Hepatocyte (in vitro differentiated cells): ENCODE data around the gene NSUN6. TPM values are rescaled to one million over a fixed set of nuclear protein-coding genes. Genes with fewer than 3 reads are reported as not detected.

Experiments used
- DNase-seq: peaks from one replicate; pipeline ENCODE4 v3.0.0-alpha.2; 2016; ENCODE audit warnings: low spot score
- H2AFZ ChIP-seq: fragments of 200-600 bp; sonication (generic); 2 replicates; pipeline ENCODE4 v1.6.0; 2016; ENCODE audit warnings: antibody characterized with exemption, mild to moderate bottlenecking
- H3K27ac ChIP-seq: fragments of 200-600 bp; sonication (generic); 2 replicates; pipeline ENCODE4 v1.5.1; 2016; ENCODE audit warnings: mild to moderate bottlenecking
- H3K27me3 ChIP-seq: fragments of 200-600 bp; sonication (generic); 2 replicates; pipeline ENCODE4 v1.6.1; 2016
- H3K36me3 ChIP-seq: fragments of 200-600 bp; sonication (generic); replicated peaks from 2 replicates; pipeline ENCODE4 v1.5.1; 2016; ENCODE audit warnings: low read depth; ENCODE audit not compliant: insufficient read depth
- H3K4me1 ChIP-seq: fragments of 200-600 bp; sonication (generic); 2 replicates; pipeline ENCODE4 v1.5.1; 2016; ENCODE audit warnings: mild to moderate bottlenecking, moderate library complexity; ENCODE audit not compliant: insufficient read depth
- H3K4me2 ChIP-seq: fragments of 200-600 bp; sonication (generic); 2 replicates; pipeline ENCODE4 v1.6.0; 2016
- H3K4me3 ChIP-seq: fragments of 200-600 bp; sonication (generic); 2 replicates; pipeline ENCODE4 v1.5.1; 2016; ENCODE audit warnings: mild to moderate bottlenecking
- H3K79me2 ChIP-seq: fragments of 200-600 bp; sonication (generic); 2 replicates; pipeline ENCODE4 v1.6.0; 2017; ENCODE audit warnings: mild to moderate bottlenecking
- H3K9me2 ChIP-seq: fragments of 200-600 bp; sonication (generic); replicated peaks from 2 replicates; pipeline ENCODE4 v1.6.0; 2017; ENCODE audit warnings: mild to moderate bottlenecking; ENCODE audit not compliant: insufficient read depth
- H3K9me3 ChIP-seq: fragments of 200-600 bp; sonication (generic); 2 replicates; pipeline ENCODE4 v1.5.1; 2016; ENCODE audit warnings: low read depth, mild to moderate bottlenecking
- H4K20me1 ChIP-seq: fragments of 200-600 bp; sonication (generic); 2 replicates; pipeline ENCODE4 v1.6.0; 2016; ENCODE audit warnings: mild to moderate bottlenecking; ENCODE audit not compliant: insufficient read depth, poor library complexity, severe bottlenecking
- EZH2 ChIP-seq: fragments of 200-600 bp; sonication (generic); IDR thresholded peaks from 2 replicates; pipeline ENCODE4 v1.6.1; 2016; ENCODE audit warnings: antibody characterized with exemption, mild to moderate bottlenecking, borderline replicate concordance
- EZH2phosphoT487 ChIP-seq: fragments of 200-600 bp; sonication (generic); IDR thresholded peaks from one replicate; pipeline ENCODE4 v1.6.1; 2018; ENCODE audit warnings: antibody characterized with exemption, mild to moderate bottlenecking, low read depth, moderate library complexity; ENCODE audit not compliant: unreplicated experiment, severe bottlenecking
- WGBS: methylation state at CpG from one replicate; pipeline ENCODE4 v1.1.6; 2016; ENCODE audit warnings: low lambda C conversion rate; ENCODE audit errors: missing lambda C conversion rate; 5-methylcytosine and 5-hydroxymethylcytosine counted together
- polyA plus RNA-seq: library from polyadenylated mRNA; unstranded; fragments of >200 nt; fragmentation: Nextera tagmentation; extraction: Ambion mirVana; gene quantifications from 2 replicates; pipeline ENCODE4 v1.2.1, GENCODE V29; 2016
- total RNA-seq: library from RNA; depleted of rRNA; stranded (reverse); fragments of >200 nt; gene quantifications from 2 replicates; pipeline ENCODE4 v1.2.3, GENCODE V29; 2014
- TF ChIP-seq, protein P1 (sequence below): fragments of 200-600 bp; sonication (generic); IDR thresholded peaks from 2 replicates; pipeline ENCODE4 v1.5.1; 2016; ENCODE audit warnings: antibody characterized with exemption, mild to moderate bottlenecking; ENCODE audit not compliant: poor library complexity

NSUN6 gene
- total and polyA plus RNA-seq, 2 experiments from 2014 or later, result 12.2 to 14.6 TPM

DNA sequence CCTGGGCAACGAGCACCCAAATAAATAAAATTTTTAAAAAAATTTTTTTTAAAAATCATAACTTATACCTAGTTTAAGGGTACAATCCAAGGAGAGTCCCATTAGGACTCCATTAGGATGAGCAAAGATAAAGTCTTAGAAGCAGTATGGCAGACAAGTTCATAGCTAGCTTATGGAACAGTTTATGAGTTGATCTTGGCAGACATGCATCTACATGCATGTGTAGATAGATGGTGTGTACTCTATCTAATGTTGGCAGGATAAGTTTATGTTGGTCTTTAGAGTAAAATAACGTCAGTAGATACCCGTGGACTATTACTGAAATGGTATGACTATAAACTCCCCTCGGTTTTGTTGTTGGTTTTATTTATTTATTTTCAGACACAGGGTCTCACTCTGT, 40.2 kb downstream of the NSUN6 start:
- Histone ChIP-seq H3K9me3 (no peaks in the 10 kb centered on the region), H2AFZ (no peak overlapping the region), H3K27me3 (no peaks in the 10 kb centered on the region), H3K36me3 (no peaks in the 10 kb centered on the region), H3K4me1 (peaks cover 9% of the 10 kb centered on the region), H4K20me1 (no peaks in the 10 kb centered on the region), H3K27ac (peak overlapping the region; percentile 88), H3K9me2 (no peaks in the 10 kb centered on the region), H3K4me3 (no peak overlapping the region), H3K79me2 (no peaks in the 10 kb centered on the region), H3K4me2 (peak overlapping the region; percentile 31)
- DNase-seq, result no peak
- WGBS, result 98% methylated on average over 4 of the region's 4 CpGs
- TF ChIP-seq, protein P1, sequence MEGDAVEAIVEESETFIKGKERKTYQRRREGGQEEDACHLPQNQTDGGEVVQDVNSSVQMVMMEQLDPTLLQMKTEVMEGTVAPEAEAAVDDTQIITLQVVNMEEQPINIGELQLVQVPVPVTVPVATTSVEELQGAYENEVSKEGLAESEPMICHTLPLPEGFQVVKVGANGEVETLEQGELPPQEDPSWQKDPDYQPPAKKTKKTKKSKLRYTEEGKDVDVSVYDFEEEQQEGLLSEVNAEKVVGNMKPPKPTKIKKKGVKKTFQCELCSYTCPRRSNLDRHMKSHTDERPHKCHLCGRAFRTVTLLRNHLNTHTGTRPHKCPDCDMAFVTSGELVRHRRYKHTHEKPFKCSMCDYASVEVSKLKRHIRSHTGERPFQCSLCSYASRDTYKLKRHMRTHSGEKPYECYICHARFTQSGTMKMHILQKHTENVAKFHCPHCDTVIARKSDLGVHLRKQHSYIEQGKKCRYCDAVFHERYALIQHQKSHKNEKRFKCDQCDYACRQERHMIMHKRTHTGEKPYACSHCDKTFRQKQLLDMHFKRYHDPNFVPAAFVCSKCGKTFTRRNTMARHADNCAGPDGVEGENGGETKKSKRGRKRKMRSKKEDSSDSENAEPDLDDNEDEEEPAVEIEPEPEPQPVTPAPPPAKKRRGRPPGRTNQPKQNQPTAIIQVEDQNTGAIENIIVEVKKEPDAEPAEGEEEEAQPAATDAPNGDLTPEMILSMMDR, result no peak
- TF ChIP-seq EZH2phosphoT487 (no peak), EZH2 (no peak)

DNA sequence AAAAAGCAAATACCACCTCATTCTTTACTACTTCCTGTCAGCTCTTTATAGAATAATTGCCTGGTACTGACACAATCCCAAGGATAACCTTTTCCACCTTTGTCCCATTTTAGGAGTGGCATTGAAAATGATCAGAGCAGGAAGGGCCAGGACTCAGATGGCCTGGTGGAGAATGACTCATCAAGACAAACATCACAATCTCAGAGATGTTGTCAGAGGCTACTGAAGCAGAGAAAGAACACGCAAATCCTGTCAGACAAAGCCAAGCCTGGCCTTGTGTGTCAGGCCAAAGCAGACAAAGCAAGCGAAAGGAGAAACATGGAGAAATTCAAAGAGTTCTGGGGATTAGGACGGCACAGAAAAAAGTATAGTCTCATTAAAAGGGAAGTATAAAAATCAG, 40.9 kb downstream of the NSUN6 start:
- H2AFZ ChIP-seq, result peak overlapping the region; percentile 11
- no peaks in the 10 kb centered on the region for H3K36me3 ChIP-seq
- peak overlapping the region; percentile 31 for H3K4me2 ChIP-seq
- no peaks in the 10 kb centered on the region for H4K20me1 ChIP-seq
- peaks cover 9% of the 10 kb centered on the region for H3K4me1 ChIP-seq
- no peaks in the 10 kb centered on the region for H3K27me3 ChIP-seq
- H3K9me2 ChIP-seq, result no peaks in the 10 kb centered on the region
- no peak overlapping the region for H3K4me3 ChIP-seq
- H3K27ac ChIP-seq, result peak overlapping the region; percentile 88
- H3K9me3 ChIP-seq, result no peaks in the 10 kb centered on the region
- TF ChIP-seq EZH2 (no peak), EZH2phosphoT487 (peak; percentile 88)
- no peaks in the 10 kb centered on the region for H3K79me2 ChIP-seq
- 35% methylated on average over 3 of the region's 3 CpGs for WGBS
- DNase-seq, result peak; percentile 82

DNA sequence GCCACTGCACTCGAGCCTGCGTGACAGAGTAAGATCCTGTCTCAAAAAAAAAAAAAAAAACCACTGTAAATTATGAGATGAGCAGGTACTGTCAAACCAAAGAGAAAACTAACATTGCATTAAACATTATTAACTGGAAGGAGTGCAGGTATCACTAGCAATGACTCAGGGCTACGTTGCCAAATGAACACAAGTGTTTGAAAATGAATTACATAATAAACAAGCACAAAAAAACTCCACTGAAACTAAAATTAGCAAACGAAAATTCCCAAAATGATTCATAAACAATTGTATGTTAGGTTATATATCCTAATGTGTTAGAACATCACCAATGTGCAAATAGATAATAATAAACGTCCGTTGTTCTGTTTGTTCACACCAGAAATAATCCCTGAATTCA, 42.8 kb downstream of the NSUN6 start:
- 95% methylated on average over 6 of the region's 6 CpGs for WGBS
- Histone ChIP-seq H3K4me1 (peaks cover 9% of the 10 kb centered on the region), H4K20me1 (no peaks in the 10 kb centered on the region), H3K79me2 (no peaks in the 10 kb centered on the region), H3K4me3 (no peak overlapping the region), H2AFZ (no peak overlapping the region), H3K27ac (no peak overlapping the region), H3K4me2 (no peak overlapping the region), H3K27me3 (no peaks in the 10 kb centered on the region), H3K9me3 (no peaks in the 10 kb centered on the region), H3K36me3 (no peaks in the 10 kb centered on the region), H3K9me2 (no peaks in the 10 kb centered on the region)
- DNase-seq, result no peak
- TF ChIP-seq, protein P1, result no peak
- TF ChIP-seq EZH2phosphoT487, result no peak

DNA sequence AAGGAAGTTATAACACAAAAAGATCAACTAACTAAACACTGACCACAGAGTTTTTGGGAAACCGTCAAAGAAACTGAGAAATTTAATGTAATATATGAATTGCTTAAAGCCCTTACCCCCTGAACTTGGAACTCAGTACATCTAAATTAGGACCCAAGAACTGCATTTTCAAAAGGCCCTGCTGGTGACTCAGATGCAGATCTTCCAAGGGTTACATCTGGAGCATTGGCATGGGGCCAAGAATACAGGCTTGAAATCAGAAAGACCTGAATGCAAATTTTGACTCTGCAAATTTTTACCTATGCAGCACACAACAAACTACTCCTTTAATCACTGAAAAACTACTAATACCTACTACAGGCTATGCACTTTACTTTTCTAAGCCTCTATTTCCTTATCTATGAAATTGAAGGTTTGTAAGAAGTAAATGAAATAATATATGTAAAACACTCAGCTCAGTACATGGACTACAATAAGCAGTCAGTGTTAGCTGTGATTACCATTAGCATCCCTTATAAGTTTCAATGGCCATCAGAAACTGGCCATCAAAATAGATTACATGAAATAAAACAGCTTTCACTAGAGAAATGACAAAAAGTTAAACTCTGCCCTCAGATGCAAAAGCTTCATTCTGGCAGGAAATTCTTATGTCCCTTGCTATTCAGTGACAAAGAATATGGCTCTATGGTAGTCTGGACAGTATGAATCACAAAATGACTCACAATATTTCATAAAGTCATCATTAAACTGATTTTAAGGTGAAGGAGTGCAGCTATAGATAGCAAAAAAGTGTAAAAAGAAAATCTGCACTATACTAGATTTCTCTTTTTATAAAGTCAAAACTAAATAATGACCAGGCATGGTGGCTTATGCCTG, 43.6 kb downstream of the NSUN6 start:
- Histone ChIP-seq H2AFZ (no peak overlapping the region), H4K20me1 (no peaks in the 10 kb centered on the region), H3K4me3 (no peak overlapping the region), H3K9me2 (no peaks in the 10 kb centered on the region), H3K27ac (no peak overlapping the region), H3K79me2 (no peaks in the 10 kb centered on the region), H3K4me2 (no peak overlapping the region), H3K9me3 (no peaks in the 10 kb centered on the region), H3K4me1 (peaks cover 9% of the 10 kb centered on the region), H3K36me3 (no peaks in the 10 kb centered on the region), H3K27me3 (no peaks in the 10 kb centered on the region)
- peak; percentile 71 for DNase-seq
- TF ChIP-seq, protein P1, result no peak
- no peak for TF ChIP-seq EZH2
- no peak for TF ChIP-seq EZH2phosphoT487
- 77% methylated on average over 1 of the region's 1 CpG for WGBS
